Activated T-cell treated with anti-CD3 and anti-CD28 coated beads, Interleukin-2, amount 50 U/mL, for 72 hours (primary cell): ENCODE data around the gene RPL27A. TPM values are rescaled to one million over a fixed set of nuclear protein-coding genes. Genes with fewer than 3 reads are reported as not detected.

Experiments
- ATAC-seq, 2 donors: fragments of 150-1000 bp; cut with Tn5 transposase; replicated peaks in 1 of 2; 2 replicates each; pipeline ENCODE4 v1.10.0; 2021; ENCODE audit warnings: moderate library complexity in 2 of 2, mild to moderate bottlenecking in 1 of 2
- DNase-seq, 2 donors: peaks; one replicate each; pipeline ENCODE4 v3.0.0; 2021 to 2022; ENCODE audit warnings: mixed read lengths in 1 of 2
- H3K27ac Mint-ChIP-seq: one replicate; pipeline ENCODE4 v1.8.0; 2022; ENCODE audit warnings: mild to moderate bottlenecking, moderate library complexity, mixed read lengths
- H3K27me3 Mint-ChIP-seq: one replicate; pipeline ENCODE4 v1.8.0; 2022; ENCODE audit warnings: low read depth, mixed read lengths
- H3K36me3 Mint-ChIP-seq, 2 donors: one replicate each; pipeline ENCODE4 v1.8.0; 2022; ENCODE audit warnings: mixed read lengths in 2 of 2, mild to moderate bottlenecking in 1 of 2; ENCODE audit not compliant: insufficient read depth in 2 of 2
- H3K4me1 Mint-ChIP-seq: one replicate; pipeline ENCODE4 v1.8.0; 2022; ENCODE audit warnings: low read depth, mixed read lengths
- H3K4me3 Mint-ChIP-seq, 2 donors: one replicate each; pipeline ENCODE4 v1.8.0; 2022; ENCODE audit warnings: mild to moderate bottlenecking in 2 of 2, mixed read lengths in 2 of 2, moderate library complexity in 2 of 2
- H3K9me3 Mint-ChIP-seq, 2 donors: one replicate each; pipeline ENCODE4 v1.8.0; 2022; ENCODE audit warnings: mixed read lengths in 2 of 2
- total RNA-seq, 2 donors: library from RNA; stranded (reverse); gene quantifications; one replicate each; pipeline ENCODE4 v1.2.3, GENCODE V29; 2022

The RPL27A gene
- total RNA-seq, 2 donors from 2014 or later: 1,081 to 1,146 TPM

GRCh38 chr11:8693555-8693954 lies 11.0 kb downstream of the RPL27A start:
- Mint-ChIP-seq H3K27ac (peak overlapping the region; percentile 27), H3K9me3 (no peaks in the 10 kb centered on the region)
- no peak for ATAC-seq

GRCh38 chr11:8694137-8694536 lies 11.5 kb downstream of the RPL27A start:
- Mint-ChIP-seq H3K9me3 (no peaks in the 10 kb centered on the region), H3K27ac (no peak overlapping the region), H3K36me3 (peaks cover 0 to 3% of the 10 kb centered on the region in 2 donors), H3K27me3 (no peaks in the 10 kb centered on the region), H3K4me1 (peaks cover 26% of the 10 kb centered on the region), H3K4me3 (no peak overlapping the region)
- no peak for DNase-seq
- ATAC-seq: peak in 1 of 2 donors; percentile 9

More at GRCh38 chr11:8693555-8693954, 11.0 kb downstream of the RPL27A start:
- Mint-ChIP-seq H3K4me3 (no peak overlapping the region), H3K4me1 (peaks cover 29% of the 10 kb centered on the region), H3K36me3 (peaks cover 0 to 6% of the 10 kb centered on the region in 2 donors), H3K27me3 (no peaks in the 10 kb centered on the region)
- DNase-seq: no peak

DNA sequence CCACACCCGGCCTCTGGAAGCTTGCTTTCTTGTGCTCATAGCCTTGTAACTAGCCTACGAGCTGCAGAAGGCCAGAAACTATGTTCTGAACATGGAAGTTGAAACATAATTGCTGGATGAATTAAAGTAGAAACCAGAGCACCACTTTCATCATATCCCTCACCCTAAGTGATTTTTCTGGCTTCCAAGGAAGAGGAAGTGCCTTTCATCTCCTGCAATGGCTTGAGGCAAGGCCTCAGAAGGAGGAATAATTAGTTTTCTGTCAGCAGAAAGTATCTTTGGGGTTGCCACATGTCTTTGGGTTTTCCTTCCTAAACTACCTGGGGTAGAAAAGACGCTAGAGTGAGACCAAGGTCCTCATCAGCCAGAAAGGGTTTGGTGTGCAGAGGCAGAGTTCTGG lies 14.5 kb downstream of the RPL27A start:
- Mint-ChIP-seq H3K27ac (no peak overlapping the region), H3K4me3 (no peak overlapping the region), H3K36me3 (no peaks in the 10 kb centered on the region), H3K9me3 (no peaks in the 10 kb centered on the region), H3K27me3 (no peaks in the 10 kb centered on the region), H3K4me1 (no peaks in the 10 kb centered on the region)
- DNase-seq (no peak), ATAC-seq (no peak)

DNA sequence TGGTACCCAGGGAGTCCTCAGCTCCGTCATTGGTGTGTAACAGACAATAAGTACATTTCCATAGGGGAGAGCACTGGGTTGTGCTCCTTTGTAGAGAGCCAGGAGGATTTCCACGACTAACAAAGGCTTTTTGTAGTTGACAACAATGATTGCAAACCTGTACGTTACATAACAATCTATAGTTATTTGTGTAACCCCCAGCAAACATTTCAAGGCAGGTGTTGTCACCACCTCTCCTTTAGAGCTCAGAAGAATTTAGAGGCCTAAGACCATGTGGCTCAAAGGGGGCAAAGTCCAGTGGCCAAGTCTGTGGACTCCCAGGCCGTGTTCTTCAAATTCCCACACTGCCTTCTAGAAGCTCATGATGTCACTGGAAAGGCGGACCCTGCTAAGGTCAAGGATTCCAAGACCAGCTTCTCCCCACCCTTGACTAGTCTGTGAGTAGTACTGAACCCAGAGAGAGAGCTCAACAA lies 15.8 kb downstream of the RPL27A start:
- H3K27ac Mint-ChIP-seq: no peak overlapping the region
- H3K36me3 Mint-ChIP-seq: no peaks in the 10 kb centered on the region
- H3K9me3 Mint-ChIP-seq: no peaks in the 10 kb centered on the region
- ATAC-seq (peak in 1 of 2 donors; percentile 12), DNase-seq (no peak)
- no peaks in the 10 kb centered on the region for H3K27me3 Mint-ChIP-seq
- H3K4me3 Mint-ChIP-seq: no peak overlapping the region
- no peaks in the 10 kb centered on the region for H3K4me1 Mint-ChIP-seq

DNA sequence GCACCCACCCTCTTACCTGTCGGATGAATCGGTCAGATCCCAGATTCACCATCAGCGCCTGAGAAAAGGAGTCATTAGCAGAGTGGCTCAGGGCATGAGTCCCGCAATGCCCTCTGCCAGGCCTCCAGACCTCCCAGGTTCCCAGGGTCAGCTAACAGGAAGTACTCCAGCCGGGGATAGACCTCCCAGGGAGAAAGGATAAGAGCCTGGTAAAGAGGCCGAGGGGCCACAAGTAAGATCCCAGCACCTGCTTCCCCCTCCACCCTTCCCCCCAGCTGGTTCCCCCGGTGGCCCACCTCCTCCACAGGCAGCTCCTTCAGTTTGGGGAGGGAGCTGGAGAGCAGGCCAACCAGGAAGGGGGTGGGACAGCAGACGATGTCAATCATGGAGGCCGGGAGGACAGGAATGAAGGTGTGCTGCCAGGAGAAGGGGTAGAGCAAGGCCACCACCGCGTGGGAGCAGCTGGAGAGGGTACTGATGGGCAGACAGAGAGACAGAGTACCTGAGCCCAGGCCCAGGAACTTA lies 16.4 kb downstream of the RPL27A start:
- no peaks in the 10 kb centered on the region for H3K9me3 Mint-ChIP-seq
- H3K27me3 Mint-ChIP-seq: no peaks in the 10 kb centered on the region
- ATAC-seq (no peak), DNase-seq (no peak)
- no peaks in the 10 kb centered on the region for H3K36me3 Mint-ChIP-seq
- no peaks in the 10 kb centered on the region for H3K4me1 Mint-ChIP-seq
- H3K27ac Mint-ChIP-seq: no peak overlapping the region
- no peak overlapping the region for H3K4me3 Mint-ChIP-seq

GRCh38 chr11:8699903-8700302 lies 17.3 kb downstream of the RPL27A start:
- H3K4me3 Mint-ChIP-seq: no peak overlapping the region
- no peak for DNase-seq
- no peaks in the 10 kb centered on the region for H3K4me1 Mint-ChIP-seq
- H3K36me3 Mint-ChIP-seq: no peaks in the 10 kb centered on the region
- no peaks in the 10 kb centered on the region for H3K9me3 Mint-ChIP-seq
- H3K27me3 Mint-ChIP-seq: no peaks in the 10 kb centered on the region
- H3K27ac Mint-ChIP-seq: no peak overlapping the region
- ATAC-seq: no peak

DNA sequence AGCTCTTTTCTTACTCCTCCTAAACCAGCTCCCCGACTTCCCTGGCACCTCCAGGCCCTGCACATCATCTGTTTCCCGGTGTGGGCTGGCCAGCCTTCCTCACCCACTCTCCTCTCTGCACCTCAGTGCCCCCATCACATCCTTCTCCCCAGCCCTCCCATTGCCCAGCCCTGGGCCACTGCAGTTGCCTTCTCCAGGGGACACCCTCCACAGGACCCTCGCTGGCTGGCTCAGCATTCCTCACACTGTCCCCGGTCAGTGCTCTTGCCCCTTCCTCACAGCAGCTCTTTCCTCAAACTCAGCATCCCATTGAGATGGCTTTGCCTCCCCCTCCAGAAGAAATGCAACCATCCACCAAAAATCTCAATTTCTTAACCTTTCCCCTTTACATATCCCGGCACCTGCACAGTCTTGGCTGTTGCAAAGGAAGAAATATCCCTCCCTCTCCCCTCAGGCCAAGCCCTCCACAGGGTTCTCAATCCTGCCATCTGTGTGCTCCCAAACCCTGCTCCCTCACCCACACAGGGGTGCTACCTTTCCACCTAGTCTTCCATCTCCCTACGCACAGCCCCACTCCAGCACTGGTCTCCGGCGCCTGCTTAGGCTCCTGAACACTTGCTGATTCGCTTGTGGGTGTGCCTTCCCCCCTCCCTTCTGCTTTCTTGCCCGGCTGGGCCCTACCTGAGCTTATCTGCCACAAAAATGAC lies 19.5 kb downstream of the RPL27A start:
- H3K27me3 Mint-ChIP-seq: peaks cover 9% of the 10 kb centered on the region
- no peak overlapping the region for H3K27ac Mint-ChIP-seq
- ATAC-seq (no peak), DNase-seq (no peak)
- H3K4me3 Mint-ChIP-seq: no peak overlapping the region
- no peaks in the 10 kb centered on the region for H3K4me1 Mint-ChIP-seq
- H3K9me3 Mint-ChIP-seq: no peaks in the 10 kb centered on the region
- H3K36me3 Mint-ChIP-seq: no peaks in the 10 kb centered on the region

DNA sequence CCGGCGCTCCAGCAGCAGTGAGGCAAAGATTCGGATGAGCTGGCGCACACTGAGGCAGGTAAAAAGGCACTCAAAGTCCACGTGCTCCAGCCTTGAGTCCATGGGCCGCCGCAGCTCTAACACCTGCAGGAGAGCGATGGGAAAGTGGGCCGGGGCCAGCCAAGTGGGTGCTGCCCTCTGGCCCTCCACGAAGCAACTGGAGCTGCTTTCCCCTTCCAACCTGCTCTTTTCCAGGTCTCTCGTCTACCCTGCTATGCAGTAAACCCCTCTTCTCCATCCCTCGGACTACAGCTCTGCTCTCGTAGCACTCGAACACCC lies 20.0 kb downstream of the RPL27A start:
- no peak for ATAC-seq
- no peak for DNase-seq
- H3K36me3 Mint-ChIP-seq: no peaks in the 10 kb centered on the region
- no peak overlapping the region for H3K27ac Mint-ChIP-seq
- no peaks in the 10 kb centered on the region for H3K4me1 Mint-ChIP-seq
- no peaks in the 10 kb centered on the region for H3K9me3 Mint-ChIP-seq
- no peak overlapping the region for H3K4me3 Mint-ChIP-seq
- H3K27me3 Mint-ChIP-seq: peaks cover 9% of the 10 kb centered on the region

- no peak for ATAC-seq
- DNase-seq: no peak
- Mint-ChIP-seq H3K9me3 (no peaks in the 10 kb centered on the region), H3K36me3 (no peaks in the 10 kb centered on the region), H3K4me1 (no peaks in the 10 kb centered on the region), H3K27ac (no peak overlapping the region), H3K4me3 (no peak overlapping the region), H3K27me3 (peaks cover 9% of the 10 kb centered on the region)
These were observed 21.5 kb downstream of the RPL27A start for GRCh38 chr11:8704136-8704535.

- H3K27ac Mint-ChIP-seq: no peak overlapping the region
- H3K4me1 Mint-ChIP-seq: no peaks in the 10 kb centered on the region
These were observed 22.6 kb downstream of the RPL27A start for GRCh38 chr11:8705146-8705545.

GRCh38 chr11:8706673-8707432 lies 24.3 kb downstream of the RPL27A start:
- ATAC-seq (no peak), DNase-seq (no peak)
- H3K27me3 Mint-ChIP-seq: peaks cover 9% of the 10 kb centered on the region
- H3K27ac Mint-ChIP-seq: no peak overlapping the region
- no peaks in the 10 kb centered on the region for H3K36me3 Mint-ChIP-seq
- H3K4me3 Mint-ChIP-seq: no peak overlapping the region
- no peaks in the 10 kb centered on the region for H3K4me1 Mint-ChIP-seq
- H3K9me3 Mint-ChIP-seq: no peaks in the 10 kb centered on the region

More at GRCh38 chr11:8705146-8705545, 22.6 kb downstream of the RPL27A start:
- no peak for ATAC-seq
- DNase-seq: no peak
- Mint-ChIP-seq H3K36me3 (no peaks in the 10 kb centered on the region), H3K9me3 (no peaks in the 10 kb centered on the region), H3K27me3 (peaks cover 9% of the 10 kb centered on the region), H3K4me3 (no peak overlapping the region)

GRCh38 chr11:8707541-8708191 lies 25.1 kb downstream of the RPL27A start:
- ATAC-seq: peak in 1 of 2 donors; percentile 11
- Mint-ChIP-seq H3K27me3 (peaks cover 9% of the 10 kb centered on the region), H3K36me3 (no peaks in the 10 kb centered on the region), H3K27ac (no peak overlapping the region), H3K4me1 (no peaks in the 10 kb centered on the region), H3K9me3 (no peaks in the 10 kb centered on the region), H3K4me3 (no peak overlapping the region)
- no peak for DNase-seq

DNA sequence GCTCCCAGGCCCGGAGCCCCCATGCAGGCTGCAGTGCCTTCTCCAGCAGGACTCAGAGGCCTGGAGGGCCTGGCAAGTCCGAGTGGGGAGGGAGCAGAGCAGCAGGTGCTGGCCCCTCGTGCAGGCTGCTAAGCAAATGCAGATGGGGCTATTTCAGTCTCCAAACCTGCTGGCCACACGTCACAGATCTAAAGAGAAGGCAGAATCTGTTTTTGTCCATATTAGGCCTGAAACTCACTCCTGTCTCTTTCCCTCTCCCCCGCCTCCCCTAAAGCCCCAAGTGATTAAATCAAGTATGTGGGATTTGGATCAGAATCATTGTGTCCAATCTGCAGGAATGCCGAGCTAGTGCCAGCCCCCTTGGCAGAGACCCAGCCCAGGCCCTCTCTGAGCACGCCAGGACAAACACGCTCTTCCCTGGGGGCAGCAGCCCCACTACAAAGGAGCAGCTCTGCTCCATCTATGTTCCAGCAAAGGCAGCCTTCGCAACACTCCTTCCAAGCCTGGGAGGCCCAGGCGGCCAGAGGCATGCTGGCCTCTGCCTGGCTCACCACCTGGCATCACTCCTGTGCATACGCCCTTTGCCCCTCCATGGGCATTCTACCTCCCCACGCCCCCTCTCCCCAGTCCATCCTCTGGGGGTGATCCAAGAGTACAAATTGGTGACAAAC lies 26.5 kb downstream of the RPL27A start:
- ATAC-seq (no peak), DNase-seq (no peak)
- Mint-ChIP-seq H3K36me3 (no peaks in the 10 kb centered on the region), H3K4me3 (no peak overlapping the region), H3K9me3 (no peaks in the 10 kb centered on the region), H3K27ac (no peak overlapping the region), H3K27me3 (peaks cover 9% of the 10 kb centered on the region), H3K4me1 (no peaks in the 10 kb centered on the region)
